ENCODE data around the gene GPR142.

GPR142 gene

DNA sequence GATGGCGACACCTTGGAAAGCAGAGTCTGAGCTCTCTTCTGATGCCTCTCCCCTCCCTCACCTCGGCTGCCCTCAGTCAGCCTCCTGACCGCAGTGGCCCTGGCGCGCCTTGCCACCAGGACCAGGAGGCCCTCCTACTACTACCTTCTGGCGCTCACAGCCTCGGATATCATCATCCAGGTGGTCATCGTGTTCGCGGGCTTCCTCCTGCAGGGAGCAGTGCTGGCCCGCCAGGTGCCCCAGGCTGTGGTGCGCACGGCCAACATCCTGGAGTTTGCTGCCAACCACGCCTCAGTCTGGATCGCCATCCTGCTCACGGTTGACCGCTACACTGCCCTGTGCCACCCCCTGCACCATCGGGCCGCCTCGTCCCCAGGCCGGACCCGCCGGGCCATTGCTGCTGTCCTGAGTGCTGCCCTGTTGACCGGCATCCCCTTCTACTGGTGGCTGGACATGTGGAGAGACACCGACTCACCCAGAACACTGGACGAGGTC is 4.4 kb downstream of the GPR142 start:
- no peak for DNase-seq

GRCh38 chr17:74372426-74372825 is 5.1 kb downstream of the GPR142 start:
- DNase-seq: no peak

DNA sequence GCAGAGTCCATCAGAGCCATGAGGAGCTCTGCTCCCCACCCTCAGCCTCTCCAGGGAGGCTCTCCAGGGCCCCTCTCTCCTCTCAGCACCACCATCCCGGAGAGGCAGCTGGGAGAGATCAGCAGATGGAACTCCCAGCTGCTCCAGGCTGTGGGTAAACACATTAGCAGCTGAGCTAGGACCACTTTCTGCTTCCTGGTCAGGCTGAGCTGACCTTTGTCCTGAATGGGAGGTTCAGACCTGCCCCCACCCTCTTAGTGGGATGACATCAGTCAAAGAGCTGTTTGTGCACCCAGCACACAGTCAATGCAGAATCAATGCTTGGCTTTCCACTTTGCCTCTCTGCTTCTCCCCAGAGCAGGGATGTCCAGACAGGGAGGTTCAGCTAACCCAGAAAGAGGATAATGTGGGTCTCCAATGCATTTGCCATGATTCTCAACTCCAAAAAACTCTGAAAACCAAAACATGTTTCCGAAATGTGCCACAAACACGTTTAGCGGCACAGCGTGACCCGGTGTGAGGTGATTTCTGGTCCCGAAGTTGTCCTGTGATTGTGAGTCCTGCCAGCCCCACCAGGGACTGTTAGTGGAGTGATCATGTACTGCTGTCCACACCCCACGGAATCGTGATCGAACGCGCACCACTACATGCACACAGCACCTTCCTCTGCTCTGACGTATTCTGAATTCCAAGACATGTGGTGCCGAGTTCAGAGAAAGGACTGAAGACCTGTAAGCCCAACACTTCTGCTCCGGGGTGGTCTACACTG is 6.7 kb downstream of the GPR142 start:
- DNase-seq: no peak

GRCh38 chr17:74374858-74375257 is 7.6 kb downstream of the GPR142 start:
- no peak for DNase-seq

GRCh38 chr17:74379495-74380085 is 12.3 kb downstream of the GPR142 start:
- DNase-seq: peak; percentile 89 to 92

GRCh38 chr17:74380086-74380958 is 13.0 kb downstream of the GPR142 start:
- no peak for DNase-seq

- no peak for DNase-seq
Observed at GRCh38 chr17:74380959-74381808, 13.9 kb downstream of the GPR142 start.

GRCh38 chr17:74383141-74383540 is 15.8 kb downstream of the GPR142 start:
- DNase-seq: no peak

GRCh38 chr17:74385201-74385600 is 17.9 kb downstream of the GPR142 start:
- no peak for DNase-seq

DNA sequence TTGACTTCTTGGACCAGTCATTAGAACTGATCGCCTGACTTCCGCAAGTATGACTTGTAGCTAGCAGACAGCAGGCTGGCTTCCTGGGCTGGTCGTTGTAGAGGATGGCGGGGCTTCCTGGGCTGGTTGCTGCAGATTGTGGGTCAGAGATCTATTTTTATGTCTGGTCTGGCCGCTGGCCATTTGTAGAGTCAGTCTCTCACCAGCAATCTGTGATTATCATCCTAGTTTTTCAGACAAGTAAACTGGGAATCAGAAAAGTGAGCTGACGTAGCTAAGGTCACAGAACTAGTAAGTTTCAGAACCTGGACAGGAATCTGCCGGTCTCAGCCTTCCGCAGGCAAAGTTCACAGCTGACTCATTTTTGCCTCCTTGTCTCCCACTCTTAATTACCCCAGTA is 19.1 kb downstream of the GPR142 start:
- DNase-seq: no peak

GRCh38 chr17:74387365-74388218 is 20.3 kb downstream of the GPR142 start:
- DNase-seq: no peak

DNA sequence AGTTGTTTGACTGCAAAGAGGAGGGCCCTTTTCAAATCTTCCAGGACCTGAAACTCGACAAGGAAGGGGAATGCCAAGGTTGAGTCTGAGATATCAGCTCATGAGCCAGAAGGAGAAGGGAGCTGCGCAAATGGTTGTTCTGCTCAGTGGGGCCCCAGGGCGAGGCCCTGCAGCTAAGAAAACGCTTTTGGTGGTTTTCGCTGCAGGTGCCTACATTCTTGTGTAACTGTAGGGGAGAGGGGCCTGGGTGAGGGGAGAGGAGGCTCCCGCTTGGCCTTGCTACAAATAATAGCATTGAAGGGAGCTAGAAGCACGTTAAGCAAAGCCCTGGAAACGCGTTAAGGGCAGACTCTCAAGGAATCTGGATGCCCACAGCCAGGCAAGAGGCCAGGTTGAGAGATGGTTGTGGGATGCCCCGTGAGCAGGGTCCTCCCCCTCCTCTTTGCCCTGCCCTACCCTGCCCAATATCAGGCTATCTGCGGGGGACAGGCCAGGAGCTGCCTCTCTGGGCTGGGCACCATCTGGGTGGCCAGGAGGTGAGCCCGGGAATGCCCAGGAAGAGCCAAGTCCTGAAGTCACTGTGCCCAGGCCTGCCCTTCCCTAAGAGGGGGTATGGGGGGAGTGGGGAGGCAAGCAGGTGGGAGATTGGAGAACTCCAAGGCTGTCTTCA is 21.9 kb downstream of the GPR142 start:
- DNase-seq: no peak

GRCh38 chr17:74389937-74390679 is 22.8 kb downstream of the GPR142 start:
- DNase-seq: no peak

GRCh38 chr17:74390680-74391653 is 23.7 kb downstream of the GPR142 start:
- no peak for DNase-seq

DNA sequence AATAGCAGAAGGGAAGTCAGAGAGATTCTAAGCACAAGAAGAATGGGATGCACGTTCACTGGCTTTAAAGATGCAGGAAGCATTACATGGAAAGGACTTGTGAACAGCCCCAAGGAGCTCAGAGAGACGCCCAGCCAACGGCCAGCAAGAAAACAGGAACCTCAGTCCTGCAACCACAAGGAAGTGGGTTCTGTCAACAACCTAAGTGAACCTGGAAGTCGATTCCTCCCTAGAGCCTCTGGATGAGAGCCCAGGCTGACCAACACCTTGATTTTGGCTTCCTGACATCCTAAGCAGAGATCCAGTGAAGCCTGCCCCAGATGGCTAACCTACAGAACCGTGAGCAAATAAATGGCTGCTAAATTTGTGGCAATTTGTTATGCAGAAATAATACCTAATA is 24.5 kb downstream of the GPR142 start:
- no peak for DNase-seq

- DNase-seq: no peak
Observed at GRCh38 chr17:74392848-74393247, 25.5 kb downstream of the GPR142 start.

GRCh38 chr17:74393346-74393942 is 26.1 kb downstream of the GPR142 start:
- no peak for DNase-seq

DNA sequence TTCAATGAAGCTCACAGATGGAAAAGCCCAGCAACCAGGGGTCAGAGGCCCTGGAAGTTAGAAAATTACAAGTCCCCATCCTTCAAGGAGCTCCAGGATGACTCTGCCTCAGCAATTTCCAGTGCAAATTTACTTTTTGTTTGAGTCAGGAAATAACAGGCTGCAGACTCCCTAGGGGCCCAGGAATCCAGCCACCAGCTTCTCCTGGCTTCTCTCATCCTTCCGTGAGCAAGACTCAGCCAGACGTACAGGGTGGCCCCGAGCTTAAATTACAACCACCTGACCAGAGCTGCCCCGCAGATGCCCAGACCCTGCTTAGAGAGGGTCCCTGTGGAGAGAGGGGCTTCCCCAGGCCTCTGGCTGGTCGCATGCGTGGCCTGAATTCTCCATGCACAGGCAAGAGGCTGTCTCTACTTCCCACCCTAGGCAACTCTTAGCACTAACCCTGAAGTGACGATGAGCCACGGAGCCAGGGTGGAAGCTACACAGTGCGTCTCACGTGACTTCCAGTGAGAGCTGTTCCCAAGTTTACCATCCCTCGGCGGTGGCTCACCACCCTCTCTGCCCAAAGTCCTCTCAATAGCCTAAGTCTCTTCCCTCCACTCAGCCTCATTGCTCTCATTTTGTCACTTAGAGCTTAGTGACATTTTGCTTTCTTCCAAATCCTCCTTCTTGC is 27.1 kb downstream of the GPR142 start:
- DNase-seq: no peak
